ENCODE results near the gene UTP18. TPM values are rescaled to one million over a fixed set of nuclear protein-coding genes. Genes with fewer than 3 reads are reported as not detected.

The UTP18 gene
- total RNA-seq = 21.9 and 28.2 TPM in 2 replicates

GRCh38 chr17:51260237-51261023 lies at the start of gene UTP18:
TSS of gene UTP18 (plus strand) at chr17:51260546. CDS start at chr17:51260585, 39 bp downstream.

GRCh38 chr17:51259564-51260236 lies 646 bp upstream of the UTP18 start, which contains the start of gene MBTD1:
TSS of gene MBTD1 (minus strand) at chr17:51260049. CDS start at chr17:51225161, 34,888 bp downstream.

Other genes with a start within 250 kb of the UTP18 start
- gene SPAG9, start 139.7 kb upstream of the UTP18 start, total RNA-seq = 65.7 and 130 TPM in 2 replicates
- 129 and 131 TPM in 2 replicates for gene NME1, start 107.0 kb upstream of the UTP18 start, total RNA-seq
- gene NME2, start 94.1 kb upstream of the UTP18 start, total RNA-seq = 492 and 644 TPM in 2 replicates
- 7.1 and 23.9 TPM in 2 replicates for gene MBTD1, start 497 bp upstream of the UTP18 start, total RNA-seq